Raji (cell line): ENCODE results near the gene S1PR5.

Source experiments
- POLR2A ChIP-seq: IDR thresholded peaks from 2 replicates; pipeline ENCODE4 v1.6.1; 2011; ENCODE audit warnings: low read depth, low read length, control low read depth; ENCODE audit not compliant: insufficient read depth

S1PR5 gene

GRCh38 chr19:10551698-10552301, 34.6 kb upstream of the S1PR5 start:
- TF ChIP-seq POLR2A: peak; percentile 26; the same call in 1 of the 2 replicates

- no peak for TF ChIP-seq POLR2A
Observed at GRCh38 chr19:10550336-10550735, 33.1 kb upstream of the S1PR5 start.

GRCh38 chr19:10549733-10550132, 32.5 kb upstream of the S1PR5 start:
- no peak for TF ChIP-seq POLR2A

- no peak for TF ChIP-seq POLR2A
Observed at GRCh38 chr19:10548746-10549276, 31.6 kb upstream of the S1PR5 start.

- no peak for TF ChIP-seq POLR2A
Observed at GRCh38 chr19:10546817-10547216, 29.6 kb upstream of the S1PR5 start.

- TF ChIP-seq POLR2A: no peak
Observed at GRCh38 chr19:10544753-10545251, 27.6 kb upstream of the S1PR5 start.

- TF ChIP-seq POLR2A: no peak; the same call in 1 of the 2 replicates
Observed at GRCh38 chr19:10544242-10544752, 27.1 kb upstream of the S1PR5 start.

GRCh38 chr19:10543420-10544241, 26.4 kb upstream of the S1PR5 start, which contains the start of gene ATG4D:
Gene ATG4D (plus strand): TSS chr19:10543904. CDS start chr19:10544091, 187 bp downstream.
- peak; percentile 71 for TF ChIP-seq POLR2A

- no peak for TF ChIP-seq POLR2A
Observed at GRCh38 chr19:10543059-10543419, 25.8 kb upstream of the S1PR5 start.

GRCh38 chr19:10538204-10538983, 21.1 kb upstream of the S1PR5 start:
- TF ChIP-seq POLR2A: no peak

- no peak for TF ChIP-seq POLR2A
Observed at GRCh38 chr19:10537668-10538067, 20.4 kb upstream of the S1PR5 start.

GRCh38 chr19:10535613-10536012, 18.4 kb upstream of the S1PR5 start:
- no peak for TF ChIP-seq POLR2A

- no peak for TF ChIP-seq POLR2A
Observed at GRCh38 chr19:10533646-10534386, 16.6 kb upstream of the S1PR5 start.

- no peak for TF ChIP-seq POLR2A
Observed at GRCh38 chr19:10532457-10532856, 15.2 kb upstream of the S1PR5 start.
